HEK293T (cell line): Measurements from ENCODE around the gene ARHGEF16.

Source experiments
- ARNT ChIP-seq: fragments of 450-650 bp; IDR thresholded peaks from 2 replicates; pipeline ENCODE4 v1.6.1; 2017; ENCODE audit warnings: mild to moderate bottlenecking
- ELF4 ChIP-seq: fragments of 450-650 bp; IDR thresholded peaks from 2 replicates; pipeline ENCODE4 v1.6.1; 2017; ENCODE audit warnings: antibody characterized with exemption
- FOXK2 ChIP-seq: fragments of 450-650 bp; IDR thresholded peaks from 2 replicates; pipeline ENCODE4 v1.6.1; 2016; ENCODE audit warnings: mild to moderate bottlenecking
- SP1 ChIP-seq: fragments of 450-650 bp; IDR thresholded peaks from 2 replicates; pipeline ENCODE4 v1.6.1; 2017
- SUZ12 ChIP-seq: fragments of 450-650 bp; IDR thresholded peaks from 2 replicates; pipeline ENCODE4 v1.6.1; 2016; ENCODE audit warnings: mild to moderate bottlenecking
- ZNF384 ChIP-seq: fragments of 450-650 bp; IDR thresholded peaks from 2 replicates; pipeline ENCODE4 v1.6.1; 2016

DNA sequence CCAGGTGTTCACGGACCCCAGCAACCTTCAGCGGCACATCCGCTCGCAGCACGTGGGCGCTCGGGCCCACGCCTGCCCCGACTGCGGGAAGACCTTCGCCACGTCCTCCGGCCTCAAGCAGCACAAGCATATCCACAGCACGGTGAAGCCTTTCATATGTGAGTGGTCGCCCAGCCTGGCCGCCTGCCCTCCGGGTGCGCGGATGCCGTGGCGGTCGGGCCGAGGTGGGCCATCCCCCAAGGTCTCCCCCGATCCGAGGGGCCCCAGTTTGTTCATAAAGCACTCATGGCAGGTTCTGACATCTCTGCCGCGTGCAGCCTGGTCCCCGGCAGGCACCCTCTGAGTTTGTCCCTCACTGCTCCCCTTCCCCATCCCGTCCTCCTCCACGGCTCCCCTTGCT, 49.0 kb upstream of the ARHGEF16 start:
- TF ChIP-seq ARNT = no peak
- TF ChIP-seq ZNF384 = no peak
- no peak for TF ChIP-seq SUZ12
- TF ChIP-seq SP1 = no peak
- TF ChIP-seq ELF4 = no peak
- TF ChIP-seq FOXK2 = no peak
